GM21576 (cell line): ENCODE results near the gene KISS1.
"Not testable (repeated sequence)": the region's sequence is repeated elsewhere in the genome, so short reads cannot be mapped to it uniquely, and the experiment has no call there.

ENCODE experiments used
- ATAC-seq: cut with Tn5 transposase; IDR thresholded peaks from one replicate; pipeline ENCODE4 v1.9.1; 2021; ENCODE audit warnings: mild to moderate bottlenecking, moderate library complexity; ENCODE audit not compliant: unreplicated experiment

Gene KISS1

GRCh38 chr1:204196068-204196795 lies at the start of gene KISS1:
TSS of gene KISS1 (minus strand) at chr1:204196491. CDS start at chr1:204192876, 3,615 bp downstream.
- ATAC-seq = no peak

GRCh38 chr1:204242920-204243319 lies 46.6 kb upstream of the KISS1 start:
- ATAC-seq = no peak

GRCh38 chr1:204241914-204242313 lies 45.6 kb upstream of the KISS1 start:
- ATAC-seq = no peak

GRCh38 chr1:204241050-204241449 lies 44.8 kb upstream of the KISS1 start:
- ATAC-seq = no peak

- ATAC-seq = no peak
These were observed 43.9 kb upstream of the KISS1 start for GRCh38 chr1:204240233-204240632.

GRCh38 chr1:204239401-204239800 lies 43.1 kb upstream of the KISS1 start:
- ATAC-seq = not testable (repeated sequence)

- not testable (repeated sequence) for ATAC-seq
These were observed 42.2 kb upstream of the KISS1 start for GRCh38 chr1:204238520-204238919.

GRCh38 chr1:204237515-204237914 lies 41.2 kb upstream of the KISS1 start:
- not testable (repeated sequence) for ATAC-seq

GRCh38 chr1:204232526-204232925 lies 36.2 kb upstream of the KISS1 start:
- ATAC-seq = no peak

GRCh38 chr1:204230211-204230610 lies 33.9 kb upstream of the KISS1 start:
- no peak for ATAC-seq

GRCh38 chr1:204228896-204229295 lies 32.6 kb upstream of the KISS1 start:
- ATAC-seq = no peak

- no peak for ATAC-seq
These were observed 31.9 kb upstream of the KISS1 start for GRCh38 chr1:204227996-204228785.

- ATAC-seq = no peak
These were observed 31.1 kb upstream of the KISS1 start for GRCh38 chr1:204227351-204227750.

GRCh38 chr1:204225841-204226735 lies 29.8 kb upstream of the KISS1 start:
- no peak for ATAC-seq

GRCh38 chr1:204224655-204225054 lies 28.4 kb upstream of the KISS1 start:
- no peak for ATAC-seq

GRCh38 chr1:204223129-204223860 lies 27.0 kb upstream of the KISS1 start:
- ATAC-seq = no peak

- no peak for ATAC-seq
These were observed 26.4 kb upstream of the KISS1 start for GRCh38 chr1:204222764-204223055.

- no peak for ATAC-seq
These were observed 25.9 kb upstream of the KISS1 start for GRCh38 chr1:204222006-204222763.

GRCh38 chr1:204221271-204221670 lies 25.0 kb upstream of the KISS1 start:
- no peak for ATAC-seq
